ENCODE data around the gene GJA1. TPM values are rescaled to one million over a fixed set of nuclear protein-coding genes. Genes with fewer than 3 reads are reported as not detected.

GJA1 gene
- total RNA-seq, 1 donor from 2014 or later: 140 TPM

- DNase-seq (ENCODE audit: low spot score in 2 of 2, unreplicated experiment in 2 of 2): no peak
- TF ChIP-seq CTCF (IDR thresholded peaks at IDR 0.05; ENCODE audit: unreplicated experiment): no peak
- Mint-ChIP-seq H3K4me1 (peaks cover 1% of the 10 kb centered on the region), H3K4me3 (no peak overlapping the region), H3K36me3 (peaks cover 36% of the 10 kb centered on the region), H3K27me3 (ENCODE audit: low read depth) (no peaks in the 10 kb centered on the region), H3K27ac (peak overlapping the region; percentile 60), H3K9me3 (no peaks in the 10 kb centered on the region)
Measured at GRCh38 chr6:121449331-121449730, 13.9 kb downstream of the GJA1 start.

GRCh38 chr6:121450242-121450641, 14.8 kb downstream of the GJA1 start:
- no peaks in the 10 kb centered on the region for H3K4me1 Mint-ChIP-seq
- H3K27ac Mint-ChIP-seq: no peak overlapping the region
- no peak for DNase-seq (ENCODE audit: low spot score in 2 of 2, unreplicated experiment in 2 of 2)
- H3K9me3 Mint-ChIP-seq: no peaks in the 10 kb centered on the region
- no peaks in the 10 kb centered on the region for H3K27me3 Mint-ChIP-seq (ENCODE audit: low read depth)
- H3K36me3 Mint-ChIP-seq: peaks cover 36% of the 10 kb centered on the region
- H3K4me3 Mint-ChIP-seq: no peak overlapping the region
- no peak for TF ChIP-seq CTCF (IDR thresholded peaks at IDR 0.05; ENCODE audit: unreplicated experiment)

- no peak for TF ChIP-seq CTCF (IDR thresholded peaks at IDR 0.05; ENCODE audit: unreplicated experiment)
- no peaks in the 10 kb centered on the region for H3K27me3 Mint-ChIP-seq (ENCODE audit: low read depth)
- H3K27ac Mint-ChIP-seq: no peak overlapping the region
- H3K4me3 Mint-ChIP-seq: no peak overlapping the region
- no peak for DNase-seq (ENCODE audit: low spot score in 2 of 2, unreplicated experiment in 2 of 2)
- H3K36me3 Mint-ChIP-seq: peaks cover 34% of the 10 kb centered on the region
- no peaks in the 10 kb centered on the region for H3K9me3 Mint-ChIP-seq
- H3K4me1 Mint-ChIP-seq: no peaks in the 10 kb centered on the region
Measured at GRCh38 chr6:121451250-121451649, 15.8 kb downstream of the GJA1 start.

- peaks cover 5% of the 10 kb centered on the region for H3K4me1 Mint-ChIP-seq
- no peak for TF ChIP-seq CTCF (IDR thresholded peaks at IDR 0.05; ENCODE audit: unreplicated experiment)
- no peak overlapping the region for H3K27ac Mint-ChIP-seq
- H3K36me3 Mint-ChIP-seq: peaks cover 16% of the 10 kb centered on the region
- H3K4me3 Mint-ChIP-seq: no peak overlapping the region
- no peaks in the 10 kb centered on the region for H3K27me3 Mint-ChIP-seq (ENCODE audit: low read depth)
- H3K9me3 Mint-ChIP-seq: no peaks in the 10 kb centered on the region
- DNase-seq (ENCODE audit: low spot score in 2 of 2, unreplicated experiment in 2 of 2): no peak
Measured at GRCh38 chr6:121453191-121453590, 17.7 kb downstream of the GJA1 start.

GRCh38 chr6:121460170-121460569, 24.7 kb downstream of the GJA1 start:
- H3K36me3 Mint-ChIP-seq: no peaks in the 10 kb centered on the region
- no peaks in the 10 kb centered on the region for H3K27me3 Mint-ChIP-seq (ENCODE audit: low read depth)
- no peak overlapping the region for H3K27ac Mint-ChIP-seq
- peaks cover 5% of the 10 kb centered on the region for H3K4me1 Mint-ChIP-seq
- TF ChIP-seq CTCF (IDR thresholded peaks at IDR 0.05; ENCODE audit: unreplicated experiment): no peak
- peaks cover 4% of the 10 kb centered on the region for H3K9me3 Mint-ChIP-seq
- no peak overlapping the region for H3K4me3 Mint-ChIP-seq
- no peak for DNase-seq (ENCODE audit: low spot score in 2 of 2, unreplicated experiment in 2 of 2)

- H3K9me3 Mint-ChIP-seq: peaks cover 4% of the 10 kb centered on the region
- H3K27me3 Mint-ChIP-seq (ENCODE audit: low read depth): no peaks in the 10 kb centered on the region
- no peak for TF ChIP-seq CTCF (IDR thresholded peaks at IDR 0.05; ENCODE audit: unreplicated experiment)
- no peaks in the 10 kb centered on the region for H3K4me1 Mint-ChIP-seq
- H3K4me3 Mint-ChIP-seq: no peak overlapping the region
- no peaks in the 10 kb centered on the region for H3K36me3 Mint-ChIP-seq
- no peak overlapping the region for H3K27ac Mint-ChIP-seq
- no peak for DNase-seq (ENCODE audit: low spot score in 2 of 2, unreplicated experiment in 2 of 2)
Measured at GRCh38 chr6:121463087-121463486, 27.6 kb downstream of the GJA1 start.
